ENCODE results near the gene SLC49A4. TPM values are rescaled to one million over a fixed set of nuclear protein-coding genes. Genes with fewer than 3 reads are reported as not detected.

Gene SLC49A4
- total and polyA plus RNA-seq, 2 donors (not counting 1 experiment from before 2014, with no cell fraction given), result 2.5 to 20.0 TPM

DNA sequence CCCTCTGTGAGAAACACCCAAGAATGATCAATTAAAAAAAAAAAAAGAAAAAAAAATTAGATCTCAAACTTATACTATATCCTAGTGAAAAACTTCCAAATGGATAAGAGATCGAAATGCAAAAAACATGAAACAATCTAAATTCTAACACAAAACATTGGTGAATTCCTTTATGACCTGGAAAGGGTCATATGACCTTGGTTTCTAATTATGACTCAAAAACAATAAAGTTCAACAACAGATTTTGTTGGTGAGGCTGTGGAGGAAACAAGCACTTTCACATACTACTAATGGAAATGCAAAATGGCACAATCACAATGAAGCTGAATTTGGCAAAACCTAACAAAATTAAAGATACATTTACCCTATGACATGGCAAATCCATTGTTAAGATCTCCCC lies 46.5 kb upstream of the SLC49A4 start:
- H3K4me1 Mint-ChIP-seq, result no peaks in the 10 kb centered on the region

GRCh38 chr3:122754929-122755328 lies 39.9 kb upstream of the SLC49A4 start:
- H3K27me3 ChIP-seq (replicated peaks in 1 of 4; ENCODE audit: control extremely low read depth in 1 of 4, control insufficient read depth in 3 of 4, insufficient read depth in 4 of 4, low read length in 3 of 4), result no peaks in the 10 kb centered on the region
- Mint-ChIP-seq H3K4me1 (no peaks in the 10 kb centered on the region), H3K9me3 (ENCODE audit: insufficient read depth) (no peaks in the 10 kb centered on the region), H3K4me3 (no peak overlapping the region), H3K27ac (no peak overlapping the region), H3K27me3 (no peaks in the 10 kb centered on the region)
- no peaks in the 10 kb centered on the region for H3K79me2 ChIP-seq (ENCODE audit: control insufficient read depth, insufficient read depth, low read length)
- no peak overlapping the region for H3K4me2 ChIP-seq (replicated peaks; ENCODE audit: low read depth, low read length, poor library complexity, severe bottlenecking)
- WGBS (ENCODE audit: insufficient coverage), result 90% methylated on average over 3 of the region's 5 CpGs
- no peak overlapping the region for H3K9ac ChIP-seq (ENCODE audit: low read length)
- CTCF ChIA-PET, result interaction anchor here (0.7 to 2.3 kb wide), 27 partner anchors 10 to 358 kb away, joined by 3 to 24 read pairs (median 4); partner anchors contain the start of genes HSPBAP1 and SEMA5B
- ATAC-seq (ENCODE audit: low read depth) (peak; percentile 76), DNase-seq (peak; percentile 69)
- intact Hi-C loops (cut with micrococcal nuclease), result loop anchor here (5.0 kb wide), 2 partner anchors 37 to 502 kb away; partner anchors contain the start of gene HSPBAP1
- no peak overlapping the region for H3K27ac ChIP-seq (ENCODE audit: low read length in 2 of 2)
- H3K4me3 ChIP-seq (ENCODE audit: control extremely low read depth in 1 of 5, extremely low read depth in 1 of 5, insufficient read depth in 1 of 5, low read depth in 2 of 5, low read length in 4 of 5), result no peak overlapping the region
- TF ChIP-seq EZH2 (IDR thresholded peaks at IDR 0.05; ENCODE audit: borderline replicate concordance, insufficient read depth, low read depth, low read length, poor library complexity, severe bottlenecking), result no peak
- TF ChIP-seq, protein P1, sequence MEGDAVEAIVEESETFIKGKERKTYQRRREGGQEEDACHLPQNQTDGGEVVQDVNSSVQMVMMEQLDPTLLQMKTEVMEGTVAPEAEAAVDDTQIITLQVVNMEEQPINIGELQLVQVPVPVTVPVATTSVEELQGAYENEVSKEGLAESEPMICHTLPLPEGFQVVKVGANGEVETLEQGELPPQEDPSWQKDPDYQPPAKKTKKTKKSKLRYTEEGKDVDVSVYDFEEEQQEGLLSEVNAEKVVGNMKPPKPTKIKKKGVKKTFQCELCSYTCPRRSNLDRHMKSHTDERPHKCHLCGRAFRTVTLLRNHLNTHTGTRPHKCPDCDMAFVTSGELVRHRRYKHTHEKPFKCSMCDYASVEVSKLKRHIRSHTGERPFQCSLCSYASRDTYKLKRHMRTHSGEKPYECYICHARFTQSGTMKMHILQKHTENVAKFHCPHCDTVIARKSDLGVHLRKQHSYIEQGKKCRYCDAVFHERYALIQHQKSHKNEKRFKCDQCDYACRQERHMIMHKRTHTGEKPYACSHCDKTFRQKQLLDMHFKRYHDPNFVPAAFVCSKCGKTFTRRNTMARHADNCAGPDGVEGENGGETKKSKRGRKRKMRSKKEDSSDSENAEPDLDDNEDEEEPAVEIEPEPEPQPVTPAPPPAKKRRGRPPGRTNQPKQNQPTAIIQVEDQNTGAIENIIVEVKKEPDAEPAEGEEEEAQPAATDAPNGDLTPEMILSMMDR (IDR thresholded peaks at IDR 0.05), result peak; percentile 76
- peaks cover 18 to 36% of the 10 kb centered on the region in 2 experiments for H3K36me3 ChIP-seq (replicated peaks in 1 of 2; ENCODE audit: control extremely low read depth in 1 of 2, control insufficient read depth in 1 of 2, extremely low read depth in 1 of 2, insufficient read depth in 2 of 2, low read length in 1 of 2)
- no peaks in the 10 kb centered on the region for H4K20me1 ChIP-seq (ENCODE audit: control insufficient read depth, insufficient read depth, low read length, poor library complexity, severe bottlenecking)
- no peak overlapping the region for H2AFZ ChIP-seq (ENCODE audit: insufficient read depth, low read depth, low read length, poor library complexity, severe bottlenecking)
- POLR2A ChIA-PET, result interaction anchor here (0.7 to 1.5 kb wide), 2 partner anchors 39 to 447 kb away, joined by 3 to 4 read pairs; partner anchors contain the start of genes HSPBAP1 and SEC22A
- no peaks in the 10 kb centered on the region for H3K4me1 ChIP-seq (ENCODE audit: control insufficient read depth in 2 of 2, insufficient read depth in 2 of 2, low read length in 2 of 2)
- no peaks in the 10 kb centered on the region for H3K9me3 ChIP-seq (ENCODE audit: control extremely low read depth in 1 of 3, control insufficient read depth in 2 of 3, insufficient read depth in 1 of 3, low read length in 2 of 3)

More for the DNA sequence above, 46.5 kb upstream of the SLC49A4 start:
- no peak for TF ChIP-seq EZH2 (IDR thresholded peaks at IDR 0.05; ENCODE audit: borderline replicate concordance, insufficient read depth, low read depth, low read length, poor library complexity, severe bottlenecking)
- TF ChIP-seq, protein P1 (IDR thresholded peaks at IDR 0.05), result no peak
- no peak overlapping the region for H3K27ac ChIP-seq (ENCODE audit: low read length in 2 of 2)
- H3K9me3 ChIP-seq (ENCODE audit: control extremely low read depth in 1 of 3, control insufficient read depth in 2 of 3, insufficient read depth in 1 of 3, low read length in 2 of 3), result no peaks in the 10 kb centered on the region
- H3K27ac Mint-ChIP-seq, result no peak overlapping the region
- H3K79me2 ChIP-seq (ENCODE audit: control insufficient read depth, insufficient read depth, low read length), result no peaks in the 10 kb centered on the region
- no peak overlapping the region for H2AFZ ChIP-seq (ENCODE audit: insufficient read depth, low read depth, low read length, poor library complexity, severe bottlenecking)
- DNase-seq (no peak), ATAC-seq (ENCODE audit: low read depth) (no peak)
- no peaks in the 10 kb centered on the region for H4K20me1 ChIP-seq (ENCODE audit: control insufficient read depth, insufficient read depth, low read length, poor library complexity, severe bottlenecking)
- H3K27me3 Mint-ChIP-seq, result no peaks in the 10 kb centered on the region
- H3K4me1 ChIP-seq (ENCODE audit: control insufficient read depth in 2 of 2, insufficient read depth in 2 of 2, low read length in 2 of 2), result no peaks in the 10 kb centered on the region
- no peak overlapping the region for H3K4me2 ChIP-seq (replicated peaks; ENCODE audit: low read depth, low read length, poor library complexity, severe bottlenecking)
- WGBS (ENCODE audit: insufficient coverage), result no CpG with 5 or more reads among the region's 1 CpG
- no peaks in the 10 kb centered on the region for H3K9me3 Mint-ChIP-seq (ENCODE audit: insufficient read depth)
- ChIA-PET POLR2A (no interaction called here), CTCF (no interaction called here)
- intact Hi-C loops (cut with micrococcal nuclease), result no loop called here
- no peak overlapping the region for H3K4me3 Mint-ChIP-seq
- no peaks in the 10 kb centered on the region for H3K27me3 ChIP-seq (replicated peaks in 1 of 4; ENCODE audit: control extremely low read depth in 1 of 4, control insufficient read depth in 3 of 4, insufficient read depth in 4 of 4, low read length in 3 of 4)
- H3K36me3 ChIP-seq (replicated peaks in 1 of 2; ENCODE audit: control extremely low read depth in 1 of 2, control insufficient read depth in 1 of 2, extremely low read depth in 1 of 2, insufficient read depth in 2 of 2, low read length in 1 of 2), result peaks cover 18 to 20% of the 10 kb centered on the region in 2 experiments
- H3K9ac ChIP-seq (ENCODE audit: low read length), result no peak overlapping the region
- H3K4me3 ChIP-seq (ENCODE audit: control extremely low read depth in 1 of 5, extremely low read depth in 1 of 5, insufficient read depth in 1 of 5, low read depth in 2 of 5, low read length in 4 of 5), result no peak overlapping the region

Measured in B cell (primary cell).